Endodermal cell (in vitro differentiated cells): ENCODE data around the gene AFF3. TPM values are rescaled to one million over a fixed set of nuclear protein-coding genes. Genes with fewer than 3 reads are reported as not detected.
A peak's percentile ranks its signal among the peaks of the same experiment; 100 is the strongest.

Experiments used
- DNase-seq: peaks from one replicate; pipeline ENCODE4 v3.0.0-alpha.2; 2017
- H3K27ac ChIP-seq: 2 replicates; pipeline ENCODE4 v1.5.1; 2013; ENCODE audit warnings: mild to moderate bottlenecking, low read depth, low read length, moderate library complexity
- H3K27me3 ChIP-seq: 2 replicates; pipeline ENCODE4 v1.6.1; 2013; ENCODE audit warnings: mild to moderate bottlenecking, low read length, moderate library complexity; ENCODE audit not compliant: insufficient read depth, control insufficient read depth, poor library complexity, severe bottlenecking
- H3K36me3 ChIP-seq: 2 replicates; pipeline ENCODE4 v1.7.0; 2013; ENCODE audit warnings: mild to moderate bottlenecking, low read length, moderate library complexity; ENCODE audit not compliant: control insufficient read depth, insufficient read depth
- H3K4me1 ChIP-seq: one replicate; pipeline ENCODE4 v1.7.0; 2013; ENCODE audit warnings: low read length; ENCODE audit not compliant: control insufficient read depth, insufficient read depth
- H3K4me3 ChIP-seq: 2 replicates; pipeline ENCODE4 v1.5.1; 2013; ENCODE audit warnings: mild to moderate bottlenecking, low read length, moderate library complexity
- H3K9ac ChIP-seq: 2 replicates; pipeline ENCODE4 v1.6.1; 2013; ENCODE audit warnings: mild to moderate bottlenecking, low read length, moderate library complexity; ENCODE audit not compliant: poor library complexity, severe bottlenecking; ENCODE audit errors: extremely low read depth
- H3K9me3 ChIP-seq: 2 replicates; pipeline ENCODE4 v1.6.1; 2013; ENCODE audit warnings: mild to moderate bottlenecking, low read length, moderate library complexity; ENCODE audit not compliant: control insufficient read depth
- H3K27ac Mint-ChIP-seq: 2 replicates; pipeline ENCODE4 v1.8.0; 2020; ENCODE audit warnings: mixed read lengths
- H3K27me3 Mint-ChIP-seq: 2 replicates; pipeline ENCODE4 v1.8.0; 2021; ENCODE audit warnings: mild to moderate bottlenecking, mixed read lengths; ENCODE audit not compliant: insufficient read depth
- H3K36me3 Mint-ChIP-seq: 2 replicates; pipeline ENCODE4 v1.8.0; 2020; ENCODE audit warnings: low read depth, mixed read lengths
- H3K4me1 Mint-ChIP-seq: 2 replicates; pipeline ENCODE4 v1.8.0; 2020; ENCODE audit warnings: mixed read lengths
- H3K4me3 Mint-ChIP-seq: 2 replicates; pipeline ENCODE4 v1.8.0; 2020; ENCODE audit warnings: mild to moderate bottlenecking, moderate library complexity, mixed read lengths
- H3K9me3 Mint-ChIP-seq: 2 replicates; pipeline ENCODE4 v1.8.0; 2020; ENCODE audit warnings: mild to moderate bottlenecking, mixed read lengths
- WGBS, 2 experiments: methylation state at CpG; one replicate each; pipeline versions ENCODE4 v1.1.5 to v1.1.7; 2013; ENCODE audit warnings: missing lambda C conversion rate in 2 of 2, mixed read lengths in 1 of 2; ENCODE audit not compliant: insufficient coverage in 1 of 2, insufficient read length in 1 of 2; 5-methylcytosine and 5-hydroxymethylcytosine counted together
- total RNA-seq, 2 donors: library from RNA; stranded (reverse); fragmentation: NEBNext Ultra II Directional in 1 of 2; extraction: Animal tissue kit (Norgen Biotek cat#: 25700) in 1 of 2; gene quantifications; 2 replicates in 1 of 2; 3 replicates in 1 of 2; pipeline ENCODE4 v1.2.1, GENCODE V29; 2021
- TF ChIP-seq, protein P1 (sequence below): fragments of 200-600 bp; sonication (generic); conservative IDR thresholded peaks from 2 replicates; pipeline ENCODE4 v1.5.0; 2021; ENCODE audit warnings: antibody characterized with exemption, mild to moderate bottlenecking

Gene AFF3
- total RNA-seq, 2 donors from 2014 or later, result 0.62 to 0.73 TPM

DNA sequence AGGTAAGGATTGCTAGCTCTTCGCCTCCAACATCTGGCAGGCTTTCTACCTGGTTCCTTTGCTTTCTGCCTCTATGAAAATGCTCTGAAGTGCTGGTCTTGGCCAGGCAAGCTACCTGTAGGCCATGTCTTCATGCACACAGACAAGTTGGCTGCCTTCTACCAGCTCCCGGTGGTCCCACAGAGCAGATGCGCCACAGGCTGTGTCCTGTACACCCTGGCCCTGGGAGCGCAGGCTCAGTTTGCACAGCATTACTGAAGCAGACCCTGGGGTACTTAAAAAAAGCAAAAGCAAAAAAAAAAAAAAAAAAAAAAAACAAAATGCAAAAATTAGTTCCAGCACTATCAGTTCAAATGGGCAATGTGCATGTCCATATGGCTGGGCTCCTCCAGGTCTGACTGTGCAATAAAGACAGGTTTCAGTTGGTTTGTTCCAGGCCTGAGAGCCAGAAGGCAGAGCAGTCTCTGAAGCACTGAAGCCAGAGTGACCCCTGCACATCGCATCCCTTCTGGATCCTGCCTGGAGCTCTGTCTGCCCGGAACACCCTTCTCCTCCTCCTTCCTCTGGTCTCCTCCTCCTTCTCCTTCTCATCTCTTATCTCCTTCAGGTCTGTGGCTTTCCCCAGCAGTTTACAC lies 364.6 kb downstream of the AFF3 start:
- peaks cover 12% of the 10 kb centered on the region for H3K9me3 Mint-ChIP-seq
- no peaks in the 10 kb centered on the region for H3K36me3 ChIP-seq
- H3K4me3 ChIP-seq, result no peak overlapping the region
- peaks cover 6% of the 10 kb centered on the region for H3K9me3 ChIP-seq
- TF ChIP-seq, protein P1, sequence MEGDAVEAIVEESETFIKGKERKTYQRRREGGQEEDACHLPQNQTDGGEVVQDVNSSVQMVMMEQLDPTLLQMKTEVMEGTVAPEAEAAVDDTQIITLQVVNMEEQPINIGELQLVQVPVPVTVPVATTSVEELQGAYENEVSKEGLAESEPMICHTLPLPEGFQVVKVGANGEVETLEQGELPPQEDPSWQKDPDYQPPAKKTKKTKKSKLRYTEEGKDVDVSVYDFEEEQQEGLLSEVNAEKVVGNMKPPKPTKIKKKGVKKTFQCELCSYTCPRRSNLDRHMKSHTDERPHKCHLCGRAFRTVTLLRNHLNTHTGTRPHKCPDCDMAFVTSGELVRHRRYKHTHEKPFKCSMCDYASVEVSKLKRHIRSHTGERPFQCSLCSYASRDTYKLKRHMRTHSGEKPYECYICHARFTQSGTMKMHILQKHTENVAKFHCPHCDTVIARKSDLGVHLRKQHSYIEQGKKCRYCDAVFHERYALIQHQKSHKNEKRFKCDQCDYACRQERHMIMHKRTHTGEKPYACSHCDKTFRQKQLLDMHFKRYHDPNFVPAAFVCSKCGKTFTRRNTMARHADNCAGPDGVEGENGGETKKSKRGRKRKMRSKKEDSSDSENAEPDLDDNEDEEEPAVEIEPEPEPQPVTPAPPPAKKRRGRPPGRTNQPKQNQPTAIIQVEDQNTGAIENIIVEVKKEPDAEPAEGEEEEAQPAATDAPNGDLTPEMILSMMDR, result no peak
- H3K4me1 Mint-ChIP-seq, result peaks cover 5% of the 10 kb centered on the region
- no peak overlapping the region for H3K27ac Mint-ChIP-seq
- H3K4me1 ChIP-seq, result no peaks in the 10 kb centered on the region
- H3K27ac ChIP-seq, result no peak overlapping the region
- no peak overlapping the region for H3K9ac ChIP-seq
- no peaks in the 10 kb centered on the region for H3K36me3 Mint-ChIP-seq
- H3K4me3 Mint-ChIP-seq, result no peak overlapping the region
- no peaks in the 10 kb centered on the region for H3K27me3 ChIP-seq
- no peak for DNase-seq
- 97% methylated on average over 6 of the region's 6 CpGs; no CpG with 5 or more reads in 1 of the 2 experiments for WGBS, 2 experiments
- no peaks in the 10 kb centered on the region for H3K27me3 Mint-ChIP-seq

DNA sequence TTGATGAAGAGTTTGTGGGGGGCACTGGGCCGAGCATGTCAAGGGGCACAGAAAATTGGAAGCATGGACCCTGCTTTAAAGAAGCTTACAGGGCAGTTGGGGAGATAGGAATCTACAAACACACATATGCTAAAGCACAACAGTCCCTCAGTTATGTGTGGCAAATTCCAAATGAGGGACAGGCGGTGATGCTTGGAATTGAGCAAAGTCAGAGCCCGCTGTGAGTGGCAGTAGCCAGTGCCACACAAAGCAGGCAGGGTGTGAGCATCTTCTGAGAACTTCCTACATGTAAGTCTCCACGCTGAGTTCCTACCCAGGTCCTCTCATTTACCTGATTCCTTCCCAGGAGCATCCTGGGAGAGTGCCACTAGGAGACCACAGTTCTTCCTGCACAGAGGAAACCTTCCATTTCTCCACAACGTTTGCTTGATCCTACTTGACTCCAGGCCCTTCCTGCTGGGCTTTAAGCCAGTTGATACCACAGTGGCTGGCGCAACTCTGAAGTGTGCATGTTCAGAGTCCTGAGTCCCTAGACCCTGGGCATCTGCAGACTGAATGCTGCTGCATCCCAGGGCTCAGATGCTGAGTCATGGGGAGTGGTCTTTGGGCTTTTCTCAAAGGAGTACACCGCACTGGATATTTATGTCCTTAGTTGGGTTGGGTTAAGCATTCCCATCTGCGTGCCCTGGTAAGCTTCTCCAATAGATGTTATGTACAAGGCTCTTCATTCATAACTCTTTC lies 365.3 kb downstream of the AFF3 start:
- Mint-ChIP-seq H3K27ac (no peak overlapping the region), H3K36me3 (no peaks in the 10 kb centered on the region), H3K4me3 (no peak overlapping the region), H3K4me1 (no peaks in the 10 kb centered on the region), H3K27me3 (no peaks in the 10 kb centered on the region), H3K9me3 (peaks cover 12% of the 10 kb centered on the region)
- no peak for DNase-seq
- Histone ChIP-seq H3K4me3 (no peak overlapping the region), H3K27me3 (no peaks in the 10 kb centered on the region), H3K27ac (no peak overlapping the region), H3K9ac (no peak overlapping the region), H3K4me1 (no peaks in the 10 kb centered on the region), H3K36me3 (no peaks in the 10 kb centered on the region), H3K9me3 (peaks cover 6% of the 10 kb centered on the region)
- TF ChIP-seq, protein P1, result no peak
- 90 to 100% methylated on average over 5 to 8 of the region's 8 CpGs for WGBS, 2 experiments

DNA sequence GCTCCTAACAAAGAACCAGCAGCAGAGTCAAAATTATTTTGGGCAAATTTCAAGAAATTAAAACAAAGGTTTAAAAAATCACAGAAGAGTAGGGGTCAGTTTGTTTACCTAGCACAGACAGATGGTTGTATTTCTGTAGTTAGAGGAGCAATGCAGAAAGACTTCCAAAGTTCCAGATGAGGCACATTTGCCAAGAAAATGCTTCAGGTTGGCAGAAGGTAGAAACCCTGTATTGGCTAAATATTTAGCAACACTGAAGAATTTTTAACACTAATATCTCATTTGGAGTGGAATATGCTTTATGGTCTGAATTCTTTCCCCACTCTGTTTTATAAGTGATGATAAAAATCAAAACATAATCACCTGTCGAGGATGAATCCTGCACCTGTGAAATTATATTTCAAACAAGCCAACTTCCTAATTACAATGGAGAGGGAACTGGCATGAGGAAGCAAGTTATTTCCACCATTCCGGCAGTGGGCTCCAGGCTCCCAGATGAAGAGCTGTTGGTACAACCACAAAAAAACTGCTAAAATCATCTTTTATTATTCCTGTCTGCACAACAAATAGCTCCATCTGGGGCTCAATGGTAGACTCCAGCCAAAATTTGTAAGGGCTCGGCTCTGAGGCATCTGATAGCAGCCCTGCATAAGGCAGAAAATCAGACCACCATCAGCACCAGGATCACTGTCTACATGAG lies 366.0 kb downstream of the AFF3 start:
- H3K4me3 Mint-ChIP-seq, result no peak overlapping the region
- no peak overlapping the region for H3K27ac ChIP-seq
- H3K36me3 Mint-ChIP-seq, result no peaks in the 10 kb centered on the region
- no peaks in the 10 kb centered on the region for H3K36me3 ChIP-seq
- H3K9ac ChIP-seq, result no peak overlapping the region
- H3K9me3 Mint-ChIP-seq, result peaks cover 12% of the 10 kb centered on the region
- no peaks in the 10 kb centered on the region for H3K4me1 ChIP-seq
- no peak for DNase-seq
- H3K9me3 ChIP-seq, result peaks cover 6% of the 10 kb centered on the region
- WGBS, 2 experiments, result 95 to 100% methylated on average over 1 to 3 of the region's 3 CpGs
- H3K27ac Mint-ChIP-seq, result peak overlapping the region; percentile 28
- TF ChIP-seq, protein P1, result no peak
- no peaks in the 10 kb centered on the region for H3K27me3 Mint-ChIP-seq
- no peaks in the 10 kb centered on the region for H3K4me1 Mint-ChIP-seq
- H3K27me3 ChIP-seq, result peaks cover 4% of the 10 kb centered on the region
- no peak overlapping the region for H3K4me3 ChIP-seq
